ENCODE measurements around the gene CTDSP2.

DNA sequence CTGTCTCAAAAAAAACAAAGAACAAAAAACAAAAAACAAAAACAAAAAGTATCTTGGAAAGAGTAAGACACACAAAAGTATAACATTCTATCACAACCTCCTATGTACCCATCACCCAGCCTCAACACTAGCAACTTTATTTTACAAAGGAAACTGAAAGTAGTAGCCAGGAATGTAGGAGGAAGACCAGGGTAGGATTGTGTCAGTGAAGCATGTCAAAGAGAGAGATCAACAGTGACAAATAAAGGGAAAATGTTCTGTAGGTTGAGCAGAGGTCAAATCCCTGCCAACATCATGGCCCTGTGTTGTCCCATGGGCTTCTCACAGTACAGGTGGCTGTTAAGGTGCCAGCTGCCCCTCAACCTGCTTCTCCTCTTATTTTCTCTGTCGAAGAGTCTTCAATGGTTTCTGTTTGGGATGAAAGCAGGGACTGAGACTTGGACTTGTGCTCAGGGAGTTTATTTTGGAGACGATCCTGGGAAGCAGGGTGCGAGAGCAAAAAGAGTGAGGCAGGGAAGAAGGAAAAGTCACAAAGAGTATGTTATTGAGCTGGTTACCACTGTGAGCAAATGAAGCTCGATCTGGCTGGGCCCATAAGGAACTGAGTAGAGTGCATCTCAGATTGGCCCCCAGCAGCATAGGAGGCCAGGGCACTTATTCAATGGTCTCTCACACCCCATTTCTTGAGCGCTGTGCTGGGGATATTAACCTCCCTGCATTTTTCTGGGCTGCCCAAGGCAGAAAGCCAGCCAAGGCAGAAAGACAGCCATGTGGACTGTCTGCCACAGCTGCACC, 29.4 kb upstream of the CTDSP2 start:
- TF ChIP-seq, protein P1, sequence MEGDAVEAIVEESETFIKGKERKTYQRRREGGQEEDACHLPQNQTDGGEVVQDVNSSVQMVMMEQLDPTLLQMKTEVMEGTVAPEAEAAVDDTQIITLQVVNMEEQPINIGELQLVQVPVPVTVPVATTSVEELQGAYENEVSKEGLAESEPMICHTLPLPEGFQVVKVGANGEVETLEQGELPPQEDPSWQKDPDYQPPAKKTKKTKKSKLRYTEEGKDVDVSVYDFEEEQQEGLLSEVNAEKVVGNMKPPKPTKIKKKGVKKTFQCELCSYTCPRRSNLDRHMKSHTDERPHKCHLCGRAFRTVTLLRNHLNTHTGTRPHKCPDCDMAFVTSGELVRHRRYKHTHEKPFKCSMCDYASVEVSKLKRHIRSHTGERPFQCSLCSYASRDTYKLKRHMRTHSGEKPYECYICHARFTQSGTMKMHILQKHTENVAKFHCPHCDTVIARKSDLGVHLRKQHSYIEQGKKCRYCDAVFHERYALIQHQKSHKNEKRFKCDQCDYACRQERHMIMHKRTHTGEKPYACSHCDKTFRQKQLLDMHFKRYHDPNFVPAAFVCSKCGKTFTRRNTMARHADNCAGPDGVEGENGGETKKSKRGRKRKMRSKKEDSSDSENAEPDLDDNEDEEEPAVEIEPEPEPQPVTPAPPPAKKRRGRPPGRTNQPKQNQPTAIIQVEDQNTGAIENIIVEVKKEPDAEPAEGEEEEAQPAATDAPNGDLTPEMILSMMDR (IDR thresholded peaks at IDR 0.05) = no peak
- TF ChIP-seq POLR2A (IDR thresholded peaks at IDR 0.05) = no peak
